GM20000 (cell line): Measurements from ENCODE around the gene SLC5A3.

Experiments used
- DNase-seq: peaks from one replicate; pipeline ENCODE4 v3.0.0; 2012; ENCODE audit warnings: low spot score
- CTCF ChIP-seq: IDR thresholded peaks from 2 replicates; pipeline ENCODE4 v1.5.1; 2012; ENCODE audit warnings: mild to moderate bottlenecking, control low read depth; ENCODE audit errors: extremely low read depth, missing control alignments

The SLC5A3 gene

DNA sequence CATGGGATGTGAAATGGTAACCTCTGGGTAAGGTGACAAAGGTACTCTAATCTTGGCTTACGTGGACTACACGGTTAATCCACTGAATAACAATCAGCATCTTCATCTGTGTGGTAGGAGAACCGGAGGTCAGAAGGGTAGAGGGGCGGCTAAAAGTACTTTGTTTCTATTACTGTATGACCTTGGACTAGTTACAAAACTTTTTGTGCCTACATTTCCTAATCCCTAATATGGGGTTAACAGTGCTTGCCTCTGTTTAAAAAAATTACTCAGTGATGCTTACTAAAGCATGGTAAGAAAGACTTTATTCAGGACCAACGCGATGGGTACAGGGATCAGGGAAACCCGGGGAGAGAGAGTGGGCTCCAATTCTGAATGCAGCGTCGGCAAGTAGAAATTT is 1.7 kb upstream of the SLC5A3 start:
- DNase-seq, result no peak
- no peak for TF ChIP-seq CTCF

- TF ChIP-seq CTCF, result no peak
Measured at GRCh38 chr21:34072145-34073031, 990 bp upstream of the SLC5A3 start.

GRCh38 chr21:34073749-34074282 is 438 bp downstream of the SLC5A3 start:
- TF ChIP-seq CTCF, result no peak
- DNase-seq, result peak; percentile 75

More at GRCh38 chr21:34072145-34073031, 990 bp upstream of the SLC5A3 start:
- DNase-seq, result no peak

GRCh38 chr21:34074283-34075090 is 1.1 kb downstream of the SLC5A3 start:
- DNase-seq, result no peak

DNA sequence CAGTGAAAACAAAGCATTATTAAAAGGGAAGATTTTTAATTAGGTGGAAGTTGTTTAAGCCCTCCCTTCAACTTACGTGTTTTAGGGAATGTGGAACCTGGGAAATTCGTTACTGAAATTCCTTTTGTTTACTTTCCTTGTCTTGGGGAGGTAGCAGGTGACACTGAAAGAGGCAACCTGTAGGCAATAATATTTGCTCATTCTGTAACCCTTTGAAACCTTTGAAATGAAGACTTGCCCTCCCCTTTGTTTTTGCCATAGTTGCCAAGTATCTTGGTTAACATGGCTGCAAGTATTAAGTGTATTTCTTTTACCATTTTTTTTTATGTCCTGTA is 1.7 kb downstream of the SLC5A3 start:
- DNase-seq, result no peak
- TF ChIP-seq CTCF, result no peak

More at GRCh38 chr21:34074283-34075090, 1.1 kb downstream of the SLC5A3 start:
- no peak for TF ChIP-seq CTCF

- no peak for TF ChIP-seq CTCF
- no peak for DNase-seq
Measured at GRCh38 chr21:34075760-34076660, 2.6 kb downstream of the SLC5A3 start.
